SJCRH30 (cell line): ENCODE measurements around the gene VPS37B. TPM values are rescaled to one million over a fixed set of nuclear protein-coding genes. Genes with fewer than 3 reads are reported as not detected.
A peak's percentile ranks its signal among the peaks of the same experiment; 100 is the strongest.
"Not testable (repeated sequence)": the region's sequence is repeated elsewhere in the genome, so short reads cannot be mapped to it uniquely, and the experiment has no call there.

Experiments used
- DNase-seq, 2 experiments: peaks; one replicate each; pipeline ENCODE4 v3.0.0-alpha.2; 2015 to 2020
- H3K27ac ChIP-seq: fragments of 250-450 bp; sonication (Bioruptor Pico); 2 replicates; pipeline ENCODE4 v1.5.1; 2020; ENCODE audit warnings: mild to moderate bottlenecking, moderate library complexity
- H3K27me3 ChIP-seq: fragments of 250-450 bp; sonication (Bioruptor Pico); 2 replicates; pipeline ENCODE4 v1.5.1; 2020; ENCODE audit warnings: mild to moderate bottlenecking, moderate library complexity
- H3K36me3 ChIP-seq: fragments of 250-450 bp; sonication (Bioruptor Pico); 2 replicates; pipeline ENCODE4 v1.5.1; 2020; ENCODE audit warnings: mild to moderate bottlenecking, moderate library complexity
- H3K4me1 ChIP-seq: fragments of 250-450 bp; sonication (Bioruptor Pico); 2 replicates; pipeline ENCODE4 v1.5.1; 2020; ENCODE audit warnings: mild to moderate bottlenecking, moderate library complexity
- H3K4me3 ChIP-seq: fragments of 250-450 bp; sonication (Bioruptor Pico); 2 replicates; pipeline ENCODE4 v1.5.1; 2020; ENCODE audit warnings: mild to moderate bottlenecking, moderate library complexity
- H3K9me3 ChIP-seq: fragments of 250-450 bp; sonication (Bioruptor Pico); replicated peaks from 2 replicates; pipeline ENCODE4 v1.5.1; 2020; ENCODE audit warnings: mild to moderate bottlenecking, moderate library complexity
- total RNA-seq: library from RNA; depleted of rRNA; stranded (reverse); fragments of >200 nt; shearing (Covaris generic); gene quantifications from 2 replicates; pipeline ENCODE4 v1.2.3, GENCODE V29; 2014

Gene VPS37B
- total RNA-seq, 1 experiment from 2014 or later: 33.2 TPM

GRCh38 chr12:122882908-122883558, 12.9 kb downstream of the VPS37B start:
- H3K36me3 ChIP-seq: no peaks in the 10 kb centered on the region; the same call in 1 of the 2 replicates
- no peak for DNase-seq
- no peak overlapping the region for H3K27ac ChIP-seq
- H3K9me3 ChIP-seq: no peaks in the 10 kb centered on the region
- H3K27me3 ChIP-seq: no peaks in the 10 kb centered on the region
- no peak overlapping the region for H3K4me3 ChIP-seq
- peaks cover 55% of the 10 kb centered on the region for H3K4me1 ChIP-seq

DNA sequence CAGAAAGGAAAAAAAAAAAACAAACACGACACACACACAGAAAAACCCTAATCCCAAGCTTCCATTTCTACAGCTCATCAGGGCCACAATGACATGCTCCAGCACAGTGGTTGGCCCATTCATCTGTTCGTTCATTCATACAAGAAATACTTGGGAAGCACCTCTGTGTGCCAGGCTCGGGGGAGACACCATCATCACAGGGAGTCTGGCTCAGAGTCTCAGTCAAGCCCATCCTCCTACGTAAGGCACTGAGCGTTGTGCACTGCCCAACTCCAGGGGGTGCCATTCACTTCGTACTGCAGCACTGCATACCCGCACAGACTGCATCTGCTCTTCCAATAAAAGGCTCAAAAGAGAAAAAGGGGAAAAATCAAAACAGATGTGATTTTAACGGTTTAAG, 15.3 kb downstream of the VPS37B start:
- Histone ChIP-seq H3K27ac (peak overlapping the region; percentile 42), H3K4me3 (no peak overlapping the region)
- DNase-seq: peak; percentile 65 to 74

GRCh38 chr12:122880155-122880667, 15.7 kb downstream of the VPS37B start:
- no peak overlapping the region for H3K4me3 ChIP-seq
- no peaks in the 10 kb centered on the region for H3K27me3 ChIP-seq
- DNase-seq: peak in 1 of 2 experiments; percentile 68
- H3K4me1 ChIP-seq: peaks cover 34% of the 10 kb centered on the region
- no peaks in the 10 kb centered on the region for H3K36me3 ChIP-seq
- H3K9me3 ChIP-seq: no peaks in the 10 kb centered on the region
- H3K27ac ChIP-seq: peak overlapping the region; percentile 42

More for the DNA sequence above, 15.3 kb downstream of the VPS37B start:
- Histone ChIP-seq H3K27me3 (no peaks in the 10 kb centered on the region), H3K4me1 (peaks cover 34% of the 10 kb centered on the region), H3K36me3 (no peaks in the 10 kb centered on the region), H3K9me3 (no peaks in the 10 kb centered on the region)

DNA sequence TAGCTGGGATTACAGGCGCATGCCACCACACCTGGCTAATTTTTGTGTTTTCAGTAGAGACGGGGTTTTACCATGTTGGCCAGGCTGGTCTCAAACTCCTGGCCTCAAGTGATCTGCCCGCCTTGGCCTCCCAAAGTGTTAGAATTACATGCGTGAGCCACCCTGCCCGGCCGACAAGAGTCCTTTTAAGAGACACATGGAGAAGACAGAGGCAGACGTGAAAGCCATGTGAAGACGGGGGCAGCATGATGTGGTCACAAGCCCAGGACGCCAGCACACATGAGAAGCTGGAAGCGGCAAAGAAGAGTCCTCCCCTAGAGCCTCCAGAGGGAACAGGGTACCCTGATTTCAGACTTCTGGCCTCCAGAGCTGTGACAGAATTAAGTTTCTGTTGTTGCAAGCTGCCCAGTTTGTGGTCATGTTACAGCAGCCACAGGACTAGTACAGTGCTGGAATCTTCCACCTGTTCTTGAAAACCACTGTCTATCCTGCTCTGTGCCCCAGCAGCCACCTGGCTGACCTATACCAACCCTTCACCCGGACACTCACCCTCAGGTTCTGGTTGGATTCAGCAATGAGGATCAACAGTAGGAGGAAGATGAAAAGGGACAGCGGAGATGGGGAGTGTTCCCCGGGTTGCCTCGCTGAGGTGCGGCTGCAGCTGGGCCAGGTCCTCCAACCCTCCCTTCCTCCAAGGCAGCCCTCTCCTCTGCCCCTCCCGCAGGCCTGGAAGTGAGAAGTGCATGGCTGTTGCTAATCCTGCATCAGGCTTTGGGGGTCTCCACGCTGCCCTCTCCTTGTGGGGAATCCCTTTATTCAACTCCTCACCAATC, 16.9 kb downstream of the VPS37B start:
- Histone ChIP-seq H3K9me3 (no peaks in the 10 kb centered on the region), H3K27me3 (no peaks in the 10 kb centered on the region), H3K4me1 (peaks cover 36% of the 10 kb centered on the region), H3K27ac (peak overlapping the region; percentile 42), H3K4me3 (no peak overlapping the region), H3K36me3 (no peaks in the 10 kb centered on the region)
- peak; percentile 73 to 84 for DNase-seq

GRCh38 chr12:122876731-122877130, 19.2 kb downstream of the VPS37B start:
- no peaks in the 10 kb centered on the region for H3K9me3 ChIP-seq
- H3K27me3 ChIP-seq: no peaks in the 10 kb centered on the region
- H3K36me3 ChIP-seq: no peaks in the 10 kb centered on the region
- no peak overlapping the region for H3K4me3 ChIP-seq
- H3K4me1 ChIP-seq: peaks cover 50% of the 10 kb centered on the region
- no peak overlapping the region for H3K27ac ChIP-seq
- DNase-seq: no peak

DNA sequence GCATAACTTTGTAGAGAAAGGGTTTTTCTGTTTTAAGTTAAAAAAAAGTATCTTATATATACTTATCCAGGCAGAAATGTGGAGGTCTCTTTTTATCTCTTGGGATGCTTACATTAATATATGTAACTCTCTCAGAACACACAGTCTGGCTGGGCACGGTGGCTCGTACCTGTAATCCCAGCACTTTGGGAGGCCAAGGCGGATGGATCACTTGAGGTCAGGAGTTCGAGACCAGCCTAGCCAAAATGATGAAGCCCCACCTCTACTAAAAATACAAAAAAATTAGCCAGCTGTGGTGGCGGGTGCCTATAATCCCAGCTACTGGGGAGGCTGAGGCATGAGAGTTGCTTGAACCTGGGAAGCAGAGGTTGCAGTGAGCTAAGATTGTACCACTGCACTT, 19.6 kb downstream of the VPS37B start:
- not testable (repeated sequence) for H3K27me3 ChIP-seq, H3K27ac ChIP-seq, H3K36me3 ChIP-seq, H3K9me3 ChIP-seq, DNase-seq, H3K4me3 ChIP-seq
- peaks cover 51% of the 10 kb centered on the region for H3K4me1 ChIP-seq

DNA sequence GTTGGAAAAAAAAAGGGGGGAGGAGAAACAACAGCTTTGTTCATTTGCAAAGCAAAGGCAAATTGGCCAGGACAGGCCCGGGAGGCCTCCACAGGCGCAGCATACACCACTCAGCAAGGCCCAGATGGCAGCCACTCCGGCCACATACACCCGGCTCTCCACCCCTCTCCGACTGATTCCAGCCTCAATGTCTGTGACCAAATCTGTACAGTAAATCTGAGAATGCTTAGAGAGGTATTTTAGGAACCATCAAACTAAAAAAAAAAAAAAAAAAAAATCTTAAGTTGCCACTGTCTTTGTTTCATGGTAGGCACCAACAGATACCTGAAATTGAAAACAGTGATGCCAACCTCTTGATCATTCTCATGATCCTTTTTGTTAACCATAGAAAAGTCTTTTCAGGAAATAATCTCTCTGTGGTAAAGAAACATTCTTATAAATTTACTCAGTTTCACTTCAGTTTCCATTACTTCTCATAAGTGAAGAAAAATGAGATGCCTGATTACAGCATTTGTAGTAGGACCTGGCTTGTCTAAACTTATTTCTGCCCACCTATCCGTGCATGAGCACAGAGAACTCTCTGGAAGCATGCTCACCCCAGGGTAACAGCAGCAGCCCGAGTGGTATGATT, 20.2 kb downstream of the VPS37B start:
- H3K9me3 ChIP-seq: no peaks in the 10 kb centered on the region
- no peak overlapping the region for H3K27ac ChIP-seq
- DNase-seq: no peak
- peaks cover 52% of the 10 kb centered on the region for H3K4me1 ChIP-seq
- H3K36me3 ChIP-seq: peaks cover 2% of the 10 kb centered on the region
- H3K4me3 ChIP-seq: no peak overlapping the region
- H3K27me3 ChIP-seq: no peaks in the 10 kb centered on the region

DNA sequence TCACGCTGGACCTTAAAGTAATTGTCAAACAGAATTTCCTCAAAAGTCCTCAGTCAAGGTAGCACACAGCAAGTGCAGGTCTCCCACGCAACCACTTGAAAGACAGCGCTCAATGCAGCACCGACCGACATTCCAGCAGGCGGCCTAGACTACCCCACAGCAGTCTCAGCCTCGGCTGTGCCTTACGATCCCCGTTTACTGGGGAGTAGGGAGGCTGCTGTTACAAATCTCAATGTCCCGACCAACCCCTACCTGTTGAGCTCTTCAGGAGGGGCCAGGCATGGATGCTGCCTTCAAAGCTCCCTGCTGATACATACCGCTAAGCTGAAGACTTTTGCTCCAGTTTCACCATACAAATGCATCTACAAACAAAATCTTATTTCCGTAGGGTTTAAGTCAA, 21.8 kb downstream of the VPS37B start:
- H3K27ac ChIP-seq: no peak overlapping the region
- H3K36me3 ChIP-seq: peaks cover 18% of the 10 kb centered on the region
- no peak overlapping the region for H3K4me3 ChIP-seq
- no peaks in the 10 kb centered on the region for H3K9me3 ChIP-seq
- no peak for DNase-seq
- peaks cover 36% of the 10 kb centered on the region for H3K4me1 ChIP-seq
- H3K27me3 ChIP-seq: no peaks in the 10 kb centered on the region

GRCh38 chr12:122873540-122873939, 22.4 kb downstream of the VPS37B start:
- no peak for DNase-seq
- H3K4me1 ChIP-seq: peaks cover 31% of the 10 kb centered on the region

DNA sequence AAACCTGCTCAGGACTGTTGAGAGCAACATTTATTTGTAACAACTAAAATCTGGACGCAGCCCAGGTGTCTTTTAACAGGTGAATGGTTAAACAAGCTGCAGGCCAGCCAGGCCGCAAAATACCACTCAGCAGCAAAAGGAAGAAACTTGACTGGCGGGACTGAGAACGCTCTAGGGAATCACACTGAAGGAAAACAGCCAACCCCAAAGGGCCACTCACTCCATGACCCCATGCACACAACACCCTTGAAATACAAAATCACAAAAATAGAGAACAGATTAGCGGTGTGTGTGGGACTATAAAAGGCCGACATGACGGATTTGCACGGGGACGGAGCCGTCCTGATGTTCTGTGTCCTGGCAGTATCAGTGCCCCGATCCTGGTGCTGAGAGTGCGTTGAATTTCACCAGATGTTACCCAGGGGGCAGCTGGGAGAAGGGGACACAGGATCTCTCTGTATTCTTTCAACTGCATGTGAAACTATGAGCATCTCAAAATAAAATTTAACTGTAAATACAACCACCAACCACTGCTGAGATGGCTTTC, 23.0 kb downstream of the VPS37B start:
- Histone ChIP-seq H3K9me3 (no peaks in the 10 kb centered on the region), H3K27me3 (no peaks in the 10 kb centered on the region), H3K36me3 (peaks cover 27% of the 10 kb centered on the region), H3K4me3 (no peak overlapping the region), H3K27ac (peak overlapping the region; percentile 82), H3K4me1 (peaks cover 30% of the 10 kb centered on the region)
- DNase-seq: no peak

More at GRCh38 chr12:122873540-122873939, 22.4 kb downstream of the VPS37B start:
- H3K27me3 ChIP-seq: no peaks in the 10 kb centered on the region
- no peak overlapping the region for H3K4me3 ChIP-seq
- H3K27ac ChIP-seq: no peak overlapping the region
- peaks cover 22% of the 10 kb centered on the region for H3K36me3 ChIP-seq
- no peaks in the 10 kb centered on the region for H3K9me3 ChIP-seq

- peak overlapping the region; percentile 33 for H3K4me3 ChIP-seq
- peak; percentile 85 to 91 for DNase-seq
- H3K36me3 ChIP-seq: peaks cover 27% of the 10 kb centered on the region
- peak overlapping the region; percentile 82 for H3K27ac ChIP-seq
- no peaks in the 10 kb centered on the region for H3K9me3 ChIP-seq
- H3K4me1 ChIP-seq: peaks cover 30% of the 10 kb centered on the region
- H3K27me3 ChIP-seq: no peaks in the 10 kb centered on the region
Observed at GRCh38 chr12:122871851-122872780, 23.8 kb downstream of the VPS37B start.

GRCh38 chr12:122870867-122871664, 24.9 kb downstream of the VPS37B start:
- peaks cover 30% of the 10 kb centered on the region for H3K4me1 ChIP-seq
- no peaks in the 10 kb centered on the region for H3K9me3 ChIP-seq
- peaks cover 34% of the 10 kb centered on the region for H3K36me3 ChIP-seq
- H3K4me3 ChIP-seq: peak overlapping the region; percentile 33
- H3K27ac ChIP-seq: peak overlapping the region; percentile 82
- peak in 1 of 2 experiments; percentile 47 for DNase-seq
- no peaks in the 10 kb centered on the region for H3K27me3 ChIP-seq

DNA sequence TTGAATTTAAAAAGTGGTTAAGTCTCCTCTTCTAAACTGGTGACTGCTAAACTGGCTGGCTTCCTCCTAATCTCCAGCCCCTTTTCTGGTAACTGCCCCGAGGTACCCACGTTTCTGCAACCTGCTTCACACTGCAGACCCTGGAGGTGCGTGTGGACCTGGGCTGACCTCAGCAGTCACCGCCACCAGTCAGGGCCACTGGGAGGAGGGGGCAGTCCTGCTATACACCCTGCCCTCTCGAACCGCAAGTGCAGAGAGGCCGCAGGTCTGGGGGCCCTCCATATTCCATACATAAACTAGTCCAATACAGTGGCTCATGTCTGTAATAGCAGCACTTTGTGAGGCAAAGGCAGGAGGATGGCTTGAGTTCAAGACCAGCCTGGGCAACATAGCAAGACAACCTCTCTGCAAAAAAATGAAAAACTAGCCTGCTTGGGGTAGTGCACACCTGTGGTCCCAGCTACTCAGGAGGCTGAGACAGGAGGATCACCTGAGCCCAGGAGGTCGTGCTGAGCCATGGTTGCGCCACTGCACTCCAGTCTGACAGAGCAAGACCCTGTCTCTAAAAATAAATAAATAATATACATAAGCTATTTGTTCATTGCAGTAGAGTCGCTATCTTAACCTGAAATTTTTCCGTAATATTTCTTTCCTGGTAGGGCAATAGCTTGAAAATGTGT, 25.6 kb downstream of the VPS37B start:
- H3K4me3 ChIP-seq: no peak overlapping the region
- no peaks in the 10 kb centered on the region for H3K27me3 ChIP-seq
- H3K36me3 ChIP-seq: peaks cover 42% of the 10 kb centered on the region
- no peak for DNase-seq
- H3K27ac ChIP-seq: peak overlapping the region; percentile 82
- peaks cover 30% of the 10 kb centered on the region for H3K4me1 ChIP-seq
- no peaks in the 10 kb centered on the region for H3K9me3 ChIP-seq
